Neural cell (in vitro differentiated cells): Measurements from ENCODE around the gene PRKAB1. TPM values are rescaled to one million over a fixed set of nuclear protein-coding genes. Genes with fewer than 3 reads are reported as not detected.

ENCODE experiments used
- H2AFZ ChIP-seq: fragments of 200-600, 300-800 bp; sonication (generic), shearing (Covaris generic); 2 replicates; pipeline ENCODE4 v1.6.0; 2014; ENCODE audit warnings: low read depth, mild to moderate bottlenecking, antibody characterized with exemption, low read length, moderate library complexity
- H3F3A ChIP-seq: fragments of 200-600 bp; shearing (Covaris generic); 2 replicates; pipeline ENCODE4 v1.6.1; 2016; ENCODE audit warnings: mild to moderate bottlenecking, moderate library complexity, mixed read lengths, antibody characterized with exemption, low read length; ENCODE audit not compliant: insufficient read depth, poor library complexity, severe bottlenecking
- H3K27ac ChIP-seq: fragments of 200-600, 300-800 bp; sonication (generic), shearing (Covaris generic); 2 replicates; pipeline ENCODE4 v1.5.1; 2014; ENCODE audit warnings: mild to moderate bottlenecking, low read length, moderate library complexity
- H3K27me3 ChIP-seq: fragments of 300-800, 200-600 bp; sonication (generic), shearing (Covaris generic); 2 replicates; pipeline ENCODE4 v1.6.0; 2014; ENCODE audit warnings: mild to moderate bottlenecking, low read depth, low read length, moderate library complexity; ENCODE audit not compliant: insufficient read depth
- H3K36me3 ChIP-seq: fragments of 300-800, 200-600 bp; sonication (generic), shearing (Covaris generic); 2 replicates; pipeline ENCODE4 v1.5.1; 2014; ENCODE audit warnings: mild to moderate bottlenecking, antibody characterized with exemption, low read length, moderate library complexity; ENCODE audit not compliant: insufficient read depth
- H3K4me2 ChIP-seq: fragments of 300-800, 200-600 bp; sonication (generic), shearing (Covaris generic); 2 replicates; pipeline ENCODE4 v1.6.0; 2014; ENCODE audit warnings: mild to moderate bottlenecking, low read length
- H3K4me3 ChIP-seq: fragments of 300-800, 200-600 bp; sonication (generic), shearing (Covaris generic); 2 replicates; pipeline ENCODE4 v1.5.1; 2014; ENCODE audit warnings: mild to moderate bottlenecking, low read length, moderate library complexity
- H3K79me2 ChIP-seq: fragments of 200-600 bp; shearing (Covaris generic); replicated peaks from 2 replicates; pipeline ENCODE4 v1.6.0; 2014; ENCODE audit warnings: mild to moderate bottlenecking, low read length, moderate library complexity; ENCODE audit not compliant: insufficient read depth
- H3K9ac ChIP-seq: fragments of 300-800, 200-600 bp; sonication (generic), shearing (Covaris generic); 2 replicates; pipeline ENCODE4 v1.6.1; 2016; ENCODE audit warnings: mild to moderate bottlenecking, low read length, mixed read lengths
- H3K9me2 ChIP-seq: fragments of 200-600 bp; shearing (Covaris generic); 2 replicates; pipeline ENCODE4 v1.6.1; 2016; ENCODE audit warnings: mild to moderate bottlenecking, low read length, mixed read lengths; ENCODE audit not compliant: insufficient read depth
- H3K9me3 ChIP-seq: fragments of 200-600, 300-800 bp; sonication (generic), shearing (Covaris generic); 2 replicates; pipeline ENCODE4 v1.6.1; 2016; ENCODE audit warnings: mild to moderate bottlenecking, mixed run types, low read length, moderate library complexity, mixed read lengths
- H4K20me1 ChIP-seq: fragments of 200-600 bp; shearing (Covaris generic); 2 replicates; pipeline ENCODE4 v1.6.1; 2016; ENCODE audit warnings: mild to moderate bottlenecking, mixed run types; ENCODE audit not compliant: insufficient read depth
- CTCF ChIP-seq: fragments of 450-650 bp; IDR thresholded peaks from 2 replicates; pipeline ENCODE4 v1.5.1; 2014; ENCODE audit warnings: antibody characterized with exemption, mild to moderate bottlenecking, moderate library complexity; ENCODE audit not compliant: poor library complexity, severe bottlenecking
- EP300 ChIP-seq: fragments of 450-650 bp; conservative IDR thresholded peaks from 2 replicates; pipeline ENCODE4 v1.6.1; 2014; ENCODE audit warnings: antibody characterized with exemption, mild to moderate bottlenecking, moderate library complexity; ENCODE audit not compliant: poor library complexity, severe bottlenecking
- EZH2 ChIP-seq: fragments of 200-600, 300-800 bp; shearing (Covaris generic), sonication (generic); IDR thresholded peaks from 2 replicates; pipeline ENCODE4 v1.6.1; 2014; ENCODE audit warnings: antibody characterized with exemption, low read length, borderline replicate concordance, mild to moderate bottlenecking; ENCODE audit not compliant: insufficient read depth, poor library complexity, severe bottlenecking
- MXI1 ChIP-seq: fragments of 450-650 bp; conservative IDR thresholded peaks from 2 replicates; pipeline ENCODE4 v1.6.1; 2014; ENCODE audit warnings: antibody characterized with exemption, mild to moderate bottlenecking; ENCODE audit not compliant: poor library complexity, severe bottlenecking
- POLR2AphosphoS5 ChIP-seq: IDR thresholded peaks from 2 replicates; pipeline ENCODE4 v1.6.1; 2012
- RAD21 ChIP-seq: fragments of 450-650 bp; conservative IDR thresholded peaks from 2 replicates; pipeline ENCODE4 v1.6.1; 2014; ENCODE audit warnings: antibody characterized with exemption, mild to moderate bottlenecking, moderate library complexity
- REST ChIP-seq: IDR thresholded peaks from 2 replicates; pipeline ENCODE4 v1.6.1; 2012; ENCODE audit warnings: borderline replicate concordance
- SMC3 ChIP-seq: fragments of 450-650 bp; conservative IDR thresholded peaks from 2 replicates; pipeline ENCODE4 v1.6.1; 2014; ENCODE audit warnings: antibody characterized with exemption, mild to moderate bottlenecking, moderate library complexity; ENCODE audit not compliant: poor library complexity
- TAF1 ChIP-seq: IDR thresholded peaks from 2 replicates; pipeline ENCODE4 v1.6.1; 2012; ENCODE audit warnings: low read depth
- polyA plus RNA-seq: library from polyadenylated mRNA; depleted of rRNA; stranded (reverse); fragments of >200 nt; gene quantifications from 2 replicates; pipeline ENCODE4 v1.2.3, GENCODE V29; 2014

The PRKAB1 gene
- polyA plus RNA-seq, 1 donor from 2014 or later = 38.0 TPM

DNA sequence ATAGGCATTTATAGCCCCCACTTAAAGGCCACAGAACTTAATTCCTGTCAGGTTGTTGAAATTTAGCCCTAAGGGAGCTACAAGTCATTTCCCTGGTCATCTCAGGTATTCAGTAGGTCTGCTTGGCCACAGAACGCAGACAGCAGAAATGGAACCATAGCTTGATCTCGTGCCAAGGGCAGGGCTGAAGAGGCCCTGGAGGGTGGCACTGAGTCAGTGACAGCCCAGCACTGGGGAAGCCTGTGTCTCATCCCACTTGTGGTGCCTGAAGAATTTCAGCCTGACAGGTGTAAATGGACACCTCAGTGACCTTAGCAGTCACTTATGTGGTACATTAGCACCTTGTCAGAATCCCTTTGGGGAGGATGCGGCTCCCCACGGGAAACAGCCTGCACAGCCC, 6.6 kb downstream of the PRKAB1 start:
- H3K9ac ChIP-seq = no peak overlapping the region
- no peaks in the 10 kb centered on the region for H3F3A ChIP-seq
- no peak overlapping the region for H2AFZ ChIP-seq
- no peaks in the 10 kb centered on the region for H3K9me3 ChIP-seq
- H4K20me1 ChIP-seq = no peaks in the 10 kb centered on the region
- H3K27ac ChIP-seq = no peak overlapping the region
- no peaks in the 10 kb centered on the region for H3K27me3 ChIP-seq
- TF ChIP-seq REST (no peak), EZH2 (no peak), RAD21 (no peak), SMC3 (no peak), EP300 (no peak), MXI1 (no peak), TAF1 (no peak), POLR2AphosphoS5 (no peak), CTCF (no peak)
- no peak overlapping the region for H3K4me3 ChIP-seq
- H3K4me2 ChIP-seq = no peak overlapping the region
- H3K36me3 ChIP-seq = peaks cover 5% of the 10 kb centered on the region
- H3K9me2 ChIP-seq = no peaks in the 10 kb centered on the region
- peaks cover 6% of the 10 kb centered on the region for H3K79me2 ChIP-seq

- no peaks in the 10 kb centered on the region for H3K27me3 ChIP-seq
- no peaks in the 10 kb centered on the region for H4K20me1 ChIP-seq
- no peak overlapping the region for H3K4me2 ChIP-seq
- H3K9me3 ChIP-seq = no peaks in the 10 kb centered on the region
- no peak overlapping the region for H3K9ac ChIP-seq
- no peak overlapping the region for H2AFZ ChIP-seq
- H3F3A ChIP-seq = no peaks in the 10 kb centered on the region
- H3K36me3 ChIP-seq = peaks cover 13% of the 10 kb centered on the region
- H3K27ac ChIP-seq = no peak overlapping the region
- TF ChIP-seq TAF1 (no peak), CTCF (no peak)
- no peaks in the 10 kb centered on the region for H3K9me2 ChIP-seq
- no peaks in the 10 kb centered on the region for H3K79me2 ChIP-seq
- no peak overlapping the region for H3K4me3 ChIP-seq
These were observed 8.1 kb downstream of the PRKAB1 start for GRCh38 chr12:119676022-119676421.
